Neural cell (in vitro differentiated cells): ENCODE data around the gene OGFOD2. TPM values are rescaled to one million over a fixed set of nuclear protein-coding genes. Genes with fewer than 3 reads are reported as not detected.

Source experiments
- H2AFZ ChIP-seq: fragments of 200-600, 300-800 bp; sonication (generic), shearing (Covaris generic); 2 replicates; pipeline ENCODE4 v1.6.0; 2014; ENCODE audit warnings: low read depth, mild to moderate bottlenecking, antibody characterized with exemption, low read length, moderate library complexity
- H3F3A ChIP-seq: fragments of 200-600 bp; shearing (Covaris generic); 2 replicates; pipeline ENCODE4 v1.6.1; 2016; ENCODE audit warnings: mild to moderate bottlenecking, moderate library complexity, mixed read lengths, antibody characterized with exemption, low read length; ENCODE audit not compliant: insufficient read depth, poor library complexity, severe bottlenecking
- H3K27ac ChIP-seq: fragments of 200-600, 300-800 bp; sonication (generic), shearing (Covaris generic); 2 replicates; pipeline ENCODE4 v1.5.1; 2014; ENCODE audit warnings: mild to moderate bottlenecking, low read length, moderate library complexity
- H3K27me3 ChIP-seq: fragments of 300-800, 200-600 bp; sonication (generic), shearing (Covaris generic); 2 replicates; pipeline ENCODE4 v1.6.0; 2014; ENCODE audit warnings: mild to moderate bottlenecking, low read depth, low read length, moderate library complexity; ENCODE audit not compliant: insufficient read depth
- H3K36me3 ChIP-seq: fragments of 300-800, 200-600 bp; sonication (generic), shearing (Covaris generic); 2 replicates; pipeline ENCODE4 v1.5.1; 2014; ENCODE audit warnings: mild to moderate bottlenecking, antibody characterized with exemption, low read length, moderate library complexity; ENCODE audit not compliant: insufficient read depth
- H3K4me2 ChIP-seq: fragments of 300-800, 200-600 bp; sonication (generic), shearing (Covaris generic); 2 replicates; pipeline ENCODE4 v1.6.0; 2014; ENCODE audit warnings: mild to moderate bottlenecking, low read length
- H3K4me3 ChIP-seq: fragments of 300-800, 200-600 bp; sonication (generic), shearing (Covaris generic); 2 replicates; pipeline ENCODE4 v1.5.1; 2014; ENCODE audit warnings: mild to moderate bottlenecking, low read length, moderate library complexity
- H3K79me2 ChIP-seq: fragments of 200-600 bp; shearing (Covaris generic); replicated peaks from 2 replicates; pipeline ENCODE4 v1.6.0; 2014; ENCODE audit warnings: mild to moderate bottlenecking, low read length, moderate library complexity; ENCODE audit not compliant: insufficient read depth
- H3K9ac ChIP-seq: fragments of 300-800, 200-600 bp; sonication (generic), shearing (Covaris generic); 2 replicates; pipeline ENCODE4 v1.6.1; 2016; ENCODE audit warnings: mild to moderate bottlenecking, low read length, mixed read lengths
- H3K9me2 ChIP-seq: fragments of 200-600 bp; shearing (Covaris generic); 2 replicates; pipeline ENCODE4 v1.6.1; 2016; ENCODE audit warnings: mild to moderate bottlenecking, low read length, mixed read lengths; ENCODE audit not compliant: insufficient read depth
- H3K9me3 ChIP-seq: fragments of 200-600, 300-800 bp; sonication (generic), shearing (Covaris generic); 2 replicates; pipeline ENCODE4 v1.6.1; 2016; ENCODE audit warnings: mild to moderate bottlenecking, mixed run types, low read length, moderate library complexity, mixed read lengths
- H4K20me1 ChIP-seq: fragments of 200-600 bp; shearing (Covaris generic); 2 replicates; pipeline ENCODE4 v1.6.1; 2016; ENCODE audit warnings: mild to moderate bottlenecking, mixed run types; ENCODE audit not compliant: insufficient read depth
- CTCF ChIP-seq: fragments of 450-650 bp; IDR thresholded peaks from 2 replicates; pipeline ENCODE4 v1.5.1; 2014; ENCODE audit warnings: antibody characterized with exemption, mild to moderate bottlenecking, moderate library complexity; ENCODE audit not compliant: poor library complexity, severe bottlenecking
- EP300 ChIP-seq: fragments of 450-650 bp; conservative IDR thresholded peaks from 2 replicates; pipeline ENCODE4 v1.6.1; 2014; ENCODE audit warnings: antibody characterized with exemption, mild to moderate bottlenecking, moderate library complexity; ENCODE audit not compliant: poor library complexity, severe bottlenecking
- EZH2 ChIP-seq: fragments of 200-600, 300-800 bp; shearing (Covaris generic), sonication (generic); IDR thresholded peaks from 2 replicates; pipeline ENCODE4 v1.6.1; 2014; ENCODE audit warnings: antibody characterized with exemption, low read length, borderline replicate concordance, mild to moderate bottlenecking; ENCODE audit not compliant: insufficient read depth, poor library complexity, severe bottlenecking
- MXI1 ChIP-seq: fragments of 450-650 bp; conservative IDR thresholded peaks from 2 replicates; pipeline ENCODE4 v1.6.1; 2014; ENCODE audit warnings: antibody characterized with exemption, mild to moderate bottlenecking; ENCODE audit not compliant: poor library complexity, severe bottlenecking
- POLR2AphosphoS5 ChIP-seq: IDR thresholded peaks from 2 replicates; pipeline ENCODE4 v1.6.1; 2012
- RAD21 ChIP-seq: fragments of 450-650 bp; conservative IDR thresholded peaks from 2 replicates; pipeline ENCODE4 v1.6.1; 2014; ENCODE audit warnings: antibody characterized with exemption, mild to moderate bottlenecking, moderate library complexity
- REST ChIP-seq: IDR thresholded peaks from 2 replicates; pipeline ENCODE4 v1.6.1; 2012; ENCODE audit warnings: borderline replicate concordance
- SMC3 ChIP-seq: fragments of 450-650 bp; conservative IDR thresholded peaks from 2 replicates; pipeline ENCODE4 v1.6.1; 2014; ENCODE audit warnings: antibody characterized with exemption, mild to moderate bottlenecking, moderate library complexity; ENCODE audit not compliant: poor library complexity
- TAF1 ChIP-seq: IDR thresholded peaks from 2 replicates; pipeline ENCODE4 v1.6.1; 2012; ENCODE audit warnings: low read depth
- polyA plus RNA-seq: library from polyadenylated mRNA; depleted of rRNA; stranded (reverse); fragments of >200 nt; gene quantifications from 2 replicates; pipeline ENCODE4 v1.2.3, GENCODE V29; 2014

The OGFOD2 gene
- polyA plus RNA-seq, 1 donor from 2014 or later = 27.8 TPM

- H3K27ac ChIP-seq = no peak overlapping the region
- no peak overlapping the region for H3K9ac ChIP-seq
- H3K79me2 ChIP-seq = no peaks in the 10 kb centered on the region
- no peaks in the 10 kb centered on the region for H3F3A ChIP-seq
- no peaks in the 10 kb centered on the region for H3K9me3 ChIP-seq
- no peaks in the 10 kb centered on the region for H4K20me1 ChIP-seq
- no peak overlapping the region for H2AFZ ChIP-seq
- no peak overlapping the region for H3K4me2 ChIP-seq
- H3K36me3 ChIP-seq = no peaks in the 10 kb centered on the region
- H3K4me3 ChIP-seq = no peak overlapping the region
- no peaks in the 10 kb centered on the region for H3K27me3 ChIP-seq
- no peaks in the 10 kb centered on the region for H3K9me2 ChIP-seq
- TF ChIP-seq TAF1 (no peak), POLR2AphosphoS5 (no peak), EP300 (no peak), EZH2 (no peak), MXI1 (no peak), SMC3 (no peak), CTCF (no peak), RAD21 (no peak), REST (no peak)
Observed at GRCh38 chr12:122992386-122992785, 17.3 kb downstream of the OGFOD2 start.

- Histone ChIP-seq H3K27me3 (no peaks in the 10 kb centered on the region), H3K9me2 (no peaks in the 10 kb centered on the region), H2AFZ (no peak overlapping the region), H3F3A (no peaks in the 10 kb centered on the region), H3K27ac (no peak overlapping the region), H3K79me2 (no peaks in the 10 kb centered on the region), H4K20me1 (no peaks in the 10 kb centered on the region), H3K36me3 (no peaks in the 10 kb centered on the region), H3K9ac (no peak overlapping the region), H3K9me3 (no peaks in the 10 kb centered on the region), H3K4me2 (no peak overlapping the region), H3K4me3 (no peak overlapping the region)
- TF ChIP-seq MXI1 (no peak), RAD21 (no peak), POLR2AphosphoS5 (no peak), EZH2 (no peak), CTCF (no peak), SMC3 (no peak), TAF1 (no peak), REST (no peak), EP300 (no peak)
Observed at GRCh38 chr12:122994140-122994675, 19.2 kb downstream of the OGFOD2 start.
